Thyroid gland (tissue), 4 donors: ENCODE data around the gene KCNMB2. TPM values are rescaled to one million over a fixed set of nuclear protein-coding genes. Genes with fewer than 3 reads are reported as not detected.

Experiments used
- DNase-seq, 2 donors: peaks; one replicate each; pipeline ENCODE4 v3.0.0-alpha.2; 2019
- H3K27ac ChIP-seq, 3 donors: fragments of 200-600 bp; sonication (generic); 1 replicate in 2 of 3; 2 replicates in 1 of 3; pipeline ENCODE4 v1.5.1; 2016 to 2019; ENCODE audit warnings: mild to moderate bottlenecking in 1 of 3, moderate library complexity in 1 of 3
- H3K27me3 ChIP-seq: fragments of 200-600 bp; sonication (generic); one replicate; pipeline ENCODE4 v1.5.1; 2019
- H3K36me3 ChIP-seq, 2 donors: fragments of 200-600 bp; sonication (generic); one replicate each; pipeline ENCODE4 v1.5.1; 2016 to 2019
- H3K4me1 ChIP-seq, 2 donors: fragments of 200-600 bp; sonication (generic); one replicate each; pipeline ENCODE4 v1.5.1; 2017 to 2019
- H3K4me3 ChIP-seq, 3 donors: fragments of 200-600 bp; sonication (generic); replicated peaks in 1 of 3; 1 replicate in 2 of 3; 2 replicates in 1 of 3; pipeline ENCODE4 v1.5.1; 2016; ENCODE audit warnings: mild to moderate bottlenecking in 1 of 3
- H3K9me3 ChIP-seq: fragments of 200-600 bp; sonication (generic); one replicate; pipeline ENCODE4 v1.5.1; 2017
- CTCF ChIP-seq, 6 experiments: fragments of 200-600 bp in 3 of 6; fragments of 450-650 bp in 3 of 6; sonication (generic) in 3 of 6; IDR thresholded peaks; one replicate each; pipeline ENCODE4 v1.5.1; 2016 to 2019; ENCODE audit warnings: antibody characterized with exemption in 6 of 6, mild to moderate bottlenecking in 2 of 6, inconsistent platforms in 1 of 6, moderate library complexity in 1 of 6
- POLR2A ChIP-seq, 2 donors: fragments of 450-650 bp; IDR thresholded peaks; one replicate each; pipeline ENCODE4 v1.6.1; 2017; ENCODE audit warnings: antibody characterized with exemption in 2 of 2, mild to moderate bottlenecking in 2 of 2, moderate library complexity in 1 of 2
- WGBS, 2 donors: methylation state at CpG; one replicate each; pipeline ENCODE4 v1.1.5; 2017; 5-methylcytosine and 5-hydroxymethylcytosine counted together
- intact Hi-C: fragments of 100-400 bp; cut with DNase I; formaldehyde crosslinking; loops from one replicate; pipeline ENCODE4 v1.15.1; 2023
- total RNA-seq, 4 donors: library from RNA; depleted of rRNA; stranded (reverse); fragments of >200 nt; gene quantifications; one replicate each; pipeline ENCODE4 v1.2.3, GENCODE V29; 2016

KCNMB2 gene
- total RNA-seq, 4 donors from 2014 or later, result 0.56 to 0.92 (median 0.81) TPM; not detected in 1

- H3K27ac ChIP-seq, result no peak overlapping the region
- WGBS, 2 donors, result 90 to 91% methylated on average over 2 of the region's 2 CpGs
- H3K27me3 ChIP-seq, result no peaks in the 10 kb centered on the region
- TF ChIP-seq POLR2A (IDR thresholded peaks at IDR 0.05), result no peak
- no peak for TF ChIP-seq CTCF (IDR thresholded peaks at IDR 0.05)
- intact Hi-C loops, result no loop called here
- H3K9me3 ChIP-seq, result no peaks in the 10 kb centered on the region
- H3K36me3 ChIP-seq, result no peaks in the 10 kb centered on the region
- H3K4me1 ChIP-seq, result peaks cover 0 to 5% of the 10 kb centered on the region in 2 donors
- no peak for DNase-seq
- no peak overlapping the region for H3K4me3 ChIP-seq
Measured at GRCh38 chr3:178844916-178845315, 308.7 kb downstream of the KCNMB2 start.

- no peak for TF ChIP-seq POLR2A (IDR thresholded peaks at IDR 0.05)
- TF ChIP-seq CTCF (IDR thresholded peaks at IDR 0.05), result no peak
- intact Hi-C loops, result no loop called here
- peaks cover 0 to 5% of the 10 kb centered on the region in 2 donors for H3K4me1 ChIP-seq
- 82 to 86% methylated on average over 3 of the region's 3 CpGs for WGBS, 2 donors
- H3K27ac ChIP-seq, result no peak overlapping the region
- no peaks in the 10 kb centered on the region for H3K36me3 ChIP-seq
- no peaks in the 10 kb centered on the region for H3K9me3 ChIP-seq
- no peak overlapping the region for H3K4me3 ChIP-seq
- H3K27me3 ChIP-seq, result no peaks in the 10 kb centered on the region
- DNase-seq, result no peak
Measured at GRCh38 chr3:178845420-178846118, 309.3 kb downstream of the KCNMB2 start.

GRCh38 chr3:178847190-178847589, 311.0 kb downstream of the KCNMB2 start:
- intact Hi-C loops, result no loop called here
- no peak for DNase-seq
- H3K4me3 ChIP-seq, result no peak overlapping the region
- H3K27me3 ChIP-seq, result no peaks in the 10 kb centered on the region
- H3K9me3 ChIP-seq, result no peaks in the 10 kb centered on the region
- H3K36me3 ChIP-seq, result no peaks in the 10 kb centered on the region
- H3K4me1 ChIP-seq, result peaks cover 0 to 5% of the 10 kb centered on the region in 2 donors
- whole genome bisulfite sequencing, 2 donors, result 25 to 42% methylated on average over 2 of the region's 2 CpGs
- no peak overlapping the region for H3K27ac ChIP-seq
- TF ChIP-seq POLR2A (IDR thresholded peaks at IDR 0.05) (no peak), CTCF (IDR thresholded peaks at IDR 0.05) (no peak)

- no peaks in the 10 kb centered on the region for H3K9me3 ChIP-seq
- H3K27me3 ChIP-seq, result no peaks in the 10 kb centered on the region
- intact Hi-C loops, result no loop called here
- no peak overlapping the region for H3K27ac ChIP-seq
- H3K36me3 ChIP-seq, result no peaks in the 10 kb centered on the region
- WGBS, 2 donors, result 21 to 27% methylated on average over 4 of the region's 4 CpGs
- H3K4me1 ChIP-seq, result peaks cover 0 to 5% of the 10 kb centered on the region in 2 donors
- no peak overlapping the region for H3K4me3 ChIP-seq
- TF ChIP-seq POLR2A (IDR thresholded peaks at IDR 0.05) (no peak), CTCF (IDR thresholded peaks at IDR 0.05) (no peak)
- DNase-seq, result no peak
Measured at GRCh38 chr3:178849199-178849910, 313.1 kb downstream of the KCNMB2 start.
